GM12891 (cell line): ENCODE data around the gene AGPAT4.

Source experiments
- PAX5 ChIP-seq: IDR thresholded peaks from 2 replicates; pipeline ENCODE4 v1.6.1; 2011; ENCODE audit warnings: low read length, moderate library complexity, mild to moderate bottlenecking; ENCODE audit not compliant: insufficient read depth, severe bottlenecking
- POLR2A ChIP-seq: IDR thresholded peaks from 2 replicates; pipeline ENCODE4 v1.6.1; 2011; ENCODE audit warnings: low read depth, low read length, control low read depth
- POLR2AphosphoS5 ChIP-seq: IDR thresholded peaks from 2 replicates; pipeline ENCODE4 v1.6.1; 2011; ENCODE audit warnings: low read depth, low read length, control low read depth
- POU2F2 ChIP-seq: IDR thresholded peaks from 2 replicates; pipeline ENCODE4 v1.6.1; 2011; ENCODE audit warnings: low read depth, mild to moderate bottlenecking, control low read depth, low read length, moderate library complexity
- SPI1 ChIP-seq: IDR thresholded peaks from 2 replicates; pipeline ENCODE4 v1.6.1; 2011; ENCODE audit warnings: low read depth, low read length, control low read depth
- TAF1 ChIP-seq: IDR thresholded peaks from 2 replicates; pipeline ENCODE4 v1.6.1; 2011; ENCODE audit warnings: low read depth, low read length, control low read depth

GRCh38 chr6:161094955-161095354, 178.9 kb downstream of the AGPAT4 start:
- no peak for TF ChIP-seq POLR2A
- TF ChIP-seq TAF1, result no peak
- no peak for TF ChIP-seq POLR2AphosphoS5
- no peak for TF ChIP-seq SPI1
- no peak for TF ChIP-seq PAX5
- TF ChIP-seq POU2F2, result no peak
